Activated B cell treated with CpG ODN at 0.5 μM for 24 hours (primary cell): ENCODE results near the gene THEM4. TPM values are rescaled to one million over a fixed set of nuclear protein-coding genes. Genes with fewer than 3 reads are reported as not detected.

Experiments
- ATAC-seq: fragments of 200-7000 bp; cut with Tn5 transposase; one replicate; pipeline ENCODE4 v1.10.0; 2021; ENCODE audit warnings: low read depth, mild to moderate bottlenecking, moderate library complexity
- CTCF ChIA-PET: fragments of 350-600 bp; sonication (Branson Sonifier 250); formaldehyde crosslinking; loops from one replicate; lab custom pipeline; 2021; ENCODE audit warnings: antibody characterized with exemption; lab: Charles Lee
- POLR2A ChIA-PET: fragments of 350-600 bp; sonication (Branson Sonifier 250); formaldehyde crosslinking; loops from one replicate; lab custom pipeline; 2021; ENCODE audit warnings: antibody characterized with exemption; lab: Charles Lee
- DNase-seq: peaks from one replicate; pipeline ENCODE4 v3.0.0; 2022
- H3K27ac Mint-ChIP-seq: one replicate; pipeline ENCODE4 v1.8.0; 2020; ENCODE audit warnings: mixed read lengths
- H3K27me3 Mint-ChIP-seq: one replicate; pipeline ENCODE4 v1.8.0; 2021; ENCODE audit warnings: mixed read lengths
- H3K36me3 Mint-ChIP-seq: one replicate; pipeline ENCODE4 v1.8.0; 2021; ENCODE audit warnings: low read depth, mixed read lengths
- H3K4me1 Mint-ChIP-seq: one replicate; pipeline ENCODE4 v1.8.0; 2021; ENCODE audit warnings: mixed read lengths
- H3K4me3 Mint-ChIP-seq: one replicate; pipeline ENCODE4 v1.8.0; 2020; ENCODE audit warnings: mild to moderate bottlenecking, mixed read lengths
- H3K9me3 Mint-ChIP-seq: one replicate; pipeline ENCODE4 v1.8.0; 2020; ENCODE audit warnings: mixed read lengths
- intact Hi-C: fragments of 100-400 bp; cut with micrococcal nuclease; formaldehyde crosslinking; loops from one replicate; pipeline ENCODE4 v1.15.1; 2024
- total RNA-seq: library from RNA; stranded (reverse); gene quantifications from 2 replicates; pipeline ENCODE4 v1.2.3, GENCODE V29; 2022
- TF ChIP-seq, protein P1 (sequence below): fragments of 200-600 bp; IDR thresholded peaks from one replicate; pipeline ENCODE4 v1.8.0; 2022; ENCODE audit warnings: antibody characterized with exemption, mild to moderate bottlenecking

The THEM4 gene
- total RNA-seq, 1 donor from 2014 or later = 22.8 TPM

- ATAC-seq (no peak), DNase-seq (no peak)
- Mint-ChIP-seq H3K4me3 (no peak overlapping the region), H3K27ac (no peak overlapping the region), H3K4me1 (peaks cover 4% of the 10 kb centered on the region), H3K9me3 (no peaks in the 10 kb centered on the region), H3K36me3 (no peaks in the 10 kb centered on the region), H3K27me3 (peaks cover 11% of the 10 kb centered on the region)
- POLR2A ChIA-PET = interaction anchor here (0.9 kb wide), 1 partner anchor 27 kb away, joined by 3 read pairs; the partner anchor contains the start of gene THEM4
- TF ChIP-seq, protein P1, sequence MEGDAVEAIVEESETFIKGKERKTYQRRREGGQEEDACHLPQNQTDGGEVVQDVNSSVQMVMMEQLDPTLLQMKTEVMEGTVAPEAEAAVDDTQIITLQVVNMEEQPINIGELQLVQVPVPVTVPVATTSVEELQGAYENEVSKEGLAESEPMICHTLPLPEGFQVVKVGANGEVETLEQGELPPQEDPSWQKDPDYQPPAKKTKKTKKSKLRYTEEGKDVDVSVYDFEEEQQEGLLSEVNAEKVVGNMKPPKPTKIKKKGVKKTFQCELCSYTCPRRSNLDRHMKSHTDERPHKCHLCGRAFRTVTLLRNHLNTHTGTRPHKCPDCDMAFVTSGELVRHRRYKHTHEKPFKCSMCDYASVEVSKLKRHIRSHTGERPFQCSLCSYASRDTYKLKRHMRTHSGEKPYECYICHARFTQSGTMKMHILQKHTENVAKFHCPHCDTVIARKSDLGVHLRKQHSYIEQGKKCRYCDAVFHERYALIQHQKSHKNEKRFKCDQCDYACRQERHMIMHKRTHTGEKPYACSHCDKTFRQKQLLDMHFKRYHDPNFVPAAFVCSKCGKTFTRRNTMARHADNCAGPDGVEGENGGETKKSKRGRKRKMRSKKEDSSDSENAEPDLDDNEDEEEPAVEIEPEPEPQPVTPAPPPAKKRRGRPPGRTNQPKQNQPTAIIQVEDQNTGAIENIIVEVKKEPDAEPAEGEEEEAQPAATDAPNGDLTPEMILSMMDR = no peak
- CTCF ChIA-PET = interaction anchor here (0.9 to 9.4 kb wide), 7 partner anchors 16 to 98 kb away, joined by 3 to 147 read pairs (median 5); no protein-coding TSS in a partner anchor
- intact Hi-C loops = no loop called here
Observed at GRCh38 chr1:151935894-151936602, 26.7 kb upstream of the THEM4 start.

GRCh38 chr1:151935154-151935553 is 25.8 kb upstream of the THEM4 start:
- TF ChIP-seq, protein P1 = no peak
- H3K27ac Mint-ChIP-seq = no peak overlapping the region
- DNase-seq = no peak
- no peaks in the 10 kb centered on the region for H3K36me3 Mint-ChIP-seq
- peaks cover 2% of the 10 kb centered on the region for H3K4me1 Mint-ChIP-seq
- H3K9me3 Mint-ChIP-seq = no peaks in the 10 kb centered on the region
- POLR2A ChIA-PET = no interaction called here
- no peak for ATAC-seq
- H3K27me3 Mint-ChIP-seq = peaks cover 11% of the 10 kb centered on the region
- H3K4me3 Mint-ChIP-seq = no peak overlapping the region
- intact Hi-C loops = no loop called here
- CTCF ChIA-PET = interaction anchor here (0.9 to 9.4 kb wide), 8 partner anchors 15 to 99 kb away, joined by 3 to 147 read pairs (median 8); partner anchors contain the start of gene THEM4

DNA sequence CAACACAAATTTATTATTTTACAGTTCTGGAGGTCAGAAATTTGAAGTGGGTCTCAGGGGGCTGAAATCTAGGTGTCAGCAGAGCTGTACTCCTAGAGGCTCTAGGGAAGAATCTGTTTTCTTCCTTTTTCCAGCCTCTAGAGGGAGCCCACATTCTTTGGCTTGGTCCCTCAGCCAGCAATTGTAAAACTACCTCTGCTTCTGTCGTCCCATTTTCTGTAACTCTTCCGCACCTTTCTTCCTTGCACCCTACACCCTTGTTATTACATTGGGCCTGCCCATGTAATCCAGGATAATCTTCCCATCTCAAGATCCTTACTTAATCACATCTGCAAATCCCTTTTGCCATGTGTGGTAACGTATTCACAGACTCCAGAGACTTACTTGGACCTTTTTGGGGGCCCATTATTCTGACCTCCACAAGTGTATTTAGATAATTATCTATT is 24.8 kb upstream of the THEM4 start:
- ChIA-PET CTCF (interaction anchor here (0.6 to 9.4 kb wide), 14 partner anchors 10 to 101 kb away, joined by 3 to 147 read pairs (median 6); partner anchors contain the start of gene THEM4), POLR2A (interaction anchor here (1.0 kb wide), 1 partner anchor 67 kb away, joined by 4 read pairs; no protein-coding TSS in a partner anchor)
- peaks cover 2% of the 10 kb centered on the region for H3K4me1 Mint-ChIP-seq

GRCh38 chr1:151924691-151925587 is 15.6 kb upstream of the THEM4 start:
- Mint-ChIP-seq H3K9me3 (peaks cover 6% of the 10 kb centered on the region), H3K27me3 (no peaks in the 10 kb centered on the region), H3K4me1 (peaks cover 36% of the 10 kb centered on the region), H3K27ac (peak overlapping the region; percentile 8), H3K4me3 (no peak overlapping the region), H3K36me3 (no peaks in the 10 kb centered on the region)
- ATAC-seq (no peak), DNase-seq (no peak)
- POLR2A ChIA-PET = no interaction called here
- TF ChIP-seq, protein P1 = no peak
- CTCF ChIA-PET = interaction anchor here (1.5 kb wide), 1 partner anchor 9 kb away, joined by 5 read pairs; no protein-coding TSS in a partner anchor
- intact Hi-C loops = no loop called here

More for the DNA sequence above, 24.8 kb upstream of the THEM4 start:
- no peaks in the 10 kb centered on the region for H3K36me3 Mint-ChIP-seq
- no peak overlapping the region for H3K27ac Mint-ChIP-seq
- H3K27me3 Mint-ChIP-seq = peaks cover 11% of the 10 kb centered on the region
- no peak for DNase-seq
- H3K9me3 Mint-ChIP-seq = no peaks in the 10 kb centered on the region
- intact Hi-C loops = loop anchor here (1.0 kb wide), 5 partner anchors 13 to 251 kb away; partner anchors contain the start of gene S100A10
- peak; percentile 90 for ATAC-seq
- TF ChIP-seq, protein P1 = peak; percentile 86
- H3K4me3 Mint-ChIP-seq = no peak overlapping the region
